ENCODE results near the gene MARCKS. TPM values are rescaled to one million over a fixed set of nuclear protein-coding genes. Genes with fewer than 3 reads are reported as not detected.

Gene MARCKS
- 23.5 and 27.9 TPM in 2 replicates for total RNA-seq (2014; rRNA removed; shearing (Covaris generic))

GRCh38 chr6:113856625-113857555, at the start of gene MARCKS:
MARCKS (plus strand) TSS chr6:113857345; CDS start chr6:113857746, 401 bp downstream.

Other genes with a start within 250 kb of the MARCKS start
- gene HDAC2, start 113.8 kb downstream of the MARCKS start, total RNA-seq (2014; rRNA removed; shearing (Covaris generic)), result 45.3 and 56.3 TPM in 2 replicates